Middle frontal gyrus (tissue), 1 donor: ENCODE data around the gene SLC9A4.
"Not testable (repeated sequence)": the region's sequence is repeated elsewhere in the genome, so short reads cannot be mapped to it uniquely, and the experiment has no call there.

Experiments used
- DNase-seq: peaks from one replicate; pipeline ENCODE4 v3.0.0-alpha.2; 2015; ENCODE audit warnings: low spot score; ENCODE audit errors: extremely low spot score

The SLC9A4 gene

GRCh38 chr2:102544182-102544581 lies 71.2 kb downstream of the SLC9A4 start:
- DNase-seq: no peak

GRCh38 chr2:102547462-102547861 lies 74.4 kb downstream of the SLC9A4 start:
- no peak for DNase-seq

DNA sequence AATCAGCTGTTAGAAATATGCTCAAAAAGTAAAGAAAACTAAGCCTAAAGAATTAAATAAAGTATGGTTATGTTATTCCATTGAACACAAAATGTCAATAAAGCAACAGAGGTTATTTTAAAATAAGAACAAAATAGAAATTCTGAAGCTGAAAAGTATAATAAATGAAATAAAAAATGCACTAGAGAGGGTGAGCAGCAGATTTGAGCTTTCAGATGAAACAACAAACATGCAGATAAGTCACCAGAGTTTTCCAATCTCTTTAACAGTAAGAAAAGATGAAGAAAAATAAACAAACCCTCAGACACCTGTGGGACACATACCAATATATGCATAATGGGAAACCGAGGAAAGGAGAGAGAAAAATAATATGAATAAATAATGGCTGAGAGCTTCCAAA lies 76.0 kb downstream of the SLC9A4 start:
- DNase-seq: no peak

DNA sequence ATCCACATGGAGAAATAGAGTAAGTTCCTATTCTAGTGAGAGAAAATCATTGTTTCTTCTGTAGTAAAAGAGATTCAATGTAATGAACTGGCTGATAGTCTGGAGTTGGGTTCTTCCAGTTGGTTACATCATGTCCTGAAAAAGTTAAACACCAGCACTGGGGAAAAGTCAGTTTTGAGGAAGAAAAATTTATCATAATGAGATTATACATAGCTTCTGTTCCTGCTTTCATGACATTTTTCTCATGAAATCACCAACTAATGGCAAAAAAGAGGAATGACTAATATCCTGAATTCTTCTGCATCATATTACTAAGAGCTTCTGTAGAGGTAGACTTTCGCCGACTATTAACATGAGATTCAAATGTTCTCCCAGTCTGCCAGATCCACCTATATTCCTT lies 77.1 kb downstream of the SLC9A4 start:
- no peak for DNase-seq

DNA sequence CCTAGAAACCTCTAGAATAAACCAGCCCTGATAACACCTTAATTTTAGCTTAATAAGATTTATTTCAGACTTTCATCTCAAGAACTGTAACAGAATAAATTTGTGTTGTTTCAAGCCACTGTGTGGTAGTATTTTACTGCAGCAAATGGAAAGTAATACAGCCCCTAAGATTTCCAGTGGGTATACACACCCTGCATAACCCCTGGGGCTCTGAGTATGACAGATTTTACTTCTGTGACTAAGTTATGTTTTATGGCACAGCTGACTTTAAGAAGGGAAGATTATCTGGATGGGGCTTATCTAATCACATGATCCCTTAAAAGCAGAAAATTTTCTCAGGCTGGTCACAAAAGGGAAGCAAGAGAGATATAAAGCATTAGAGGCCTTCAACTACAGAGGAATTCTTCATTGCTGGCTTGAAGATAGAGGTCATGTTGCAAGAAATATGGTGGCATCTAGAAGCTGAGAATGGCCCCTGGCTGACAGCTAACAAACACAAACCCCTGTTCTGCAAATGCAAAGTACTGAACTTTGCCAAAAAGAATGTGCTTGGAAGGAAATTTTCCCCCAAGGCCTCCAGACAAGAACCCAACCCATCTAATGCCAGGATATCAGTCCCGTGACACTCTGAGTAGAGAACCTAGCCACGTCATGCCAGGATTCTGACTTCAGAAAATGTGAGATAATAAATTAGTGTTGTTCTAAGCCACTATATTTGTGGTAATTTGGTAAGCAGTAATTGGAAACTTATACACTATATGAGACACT lies 78.5 kb downstream of the SLC9A4 start:
- no peak for DNase-seq

- DNase-seq: no peak
Measured at GRCh38 chr2:102553601-102554000, 80.6 kb downstream of the SLC9A4 start.

GRCh38 chr2:102558463-102558862 lies 85.4 kb downstream of the SLC9A4 start:
- DNase-seq: no peak

- DNase-seq: not testable (repeated sequence)
Measured at GRCh38 chr2:102562542-102562941, 89.5 kb downstream of the SLC9A4 start.

GRCh38 chr2:102575888-102576287 lies 102.9 kb downstream of the SLC9A4 start:
- DNase-seq: no peak

GRCh38 chr2:102578376-102578775 lies 105.3 kb downstream of the SLC9A4 start:
- no peak for DNase-seq

DNA sequence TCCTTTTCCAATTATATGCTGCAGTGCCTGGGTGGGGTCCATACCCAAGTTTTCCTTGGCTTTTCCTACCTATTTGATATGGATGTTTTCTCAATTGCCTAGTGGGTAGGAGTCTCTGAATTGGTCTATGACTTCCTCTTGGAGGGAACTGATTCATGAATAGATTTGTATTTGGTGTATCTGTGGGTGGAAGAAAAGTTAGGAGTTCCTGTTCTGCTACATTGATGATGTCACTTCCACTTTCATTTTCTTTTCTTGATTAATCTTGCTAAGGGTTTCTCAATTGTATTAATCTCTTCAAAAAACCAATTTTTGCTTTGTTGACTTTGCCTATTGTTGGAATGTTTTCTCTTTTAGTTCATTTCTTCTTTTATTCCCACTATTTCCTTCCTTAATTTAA lies 108.9 kb downstream of the SLC9A4 start:
- DNase-seq: no peak

DNA sequence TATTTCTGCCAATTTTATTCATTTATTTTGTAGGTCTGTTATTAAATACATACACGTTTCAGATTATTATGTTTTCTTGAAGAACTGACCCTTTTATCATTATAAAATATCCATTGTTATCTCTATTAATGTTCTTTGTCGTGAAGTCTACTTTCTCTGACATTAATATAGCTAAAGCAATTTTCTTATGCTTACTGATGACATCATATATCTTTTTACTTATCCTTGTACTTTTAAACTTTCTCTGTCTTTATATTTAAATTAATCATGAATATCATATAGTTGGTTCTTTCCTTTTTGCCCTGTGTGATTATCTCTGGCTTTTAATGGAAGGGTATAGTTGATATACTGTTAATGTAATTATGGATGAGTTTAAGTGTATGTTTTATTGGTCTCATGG lies 109.8 kb downstream of the SLC9A4 start:
- no peak for DNase-seq
